Measurements from ENCODE around the gene UQCRHL. TPM values are rescaled to one million over a fixed set of nuclear protein-coding genes. Genes with fewer than 3 reads are reported as not detected.
A peak's percentile ranks its signal among the peaks of the same experiment; 100 is the strongest.
"Not testable (repeated sequence)": the region's sequence is repeated elsewhere in the genome, so short reads cannot be mapped to it uniquely, and the experiment has no call there.

Gene UQCRHL
- total and polyA plus RNA-seq, 2 donors = 4.0 to 9.0 TPM

DNA sequence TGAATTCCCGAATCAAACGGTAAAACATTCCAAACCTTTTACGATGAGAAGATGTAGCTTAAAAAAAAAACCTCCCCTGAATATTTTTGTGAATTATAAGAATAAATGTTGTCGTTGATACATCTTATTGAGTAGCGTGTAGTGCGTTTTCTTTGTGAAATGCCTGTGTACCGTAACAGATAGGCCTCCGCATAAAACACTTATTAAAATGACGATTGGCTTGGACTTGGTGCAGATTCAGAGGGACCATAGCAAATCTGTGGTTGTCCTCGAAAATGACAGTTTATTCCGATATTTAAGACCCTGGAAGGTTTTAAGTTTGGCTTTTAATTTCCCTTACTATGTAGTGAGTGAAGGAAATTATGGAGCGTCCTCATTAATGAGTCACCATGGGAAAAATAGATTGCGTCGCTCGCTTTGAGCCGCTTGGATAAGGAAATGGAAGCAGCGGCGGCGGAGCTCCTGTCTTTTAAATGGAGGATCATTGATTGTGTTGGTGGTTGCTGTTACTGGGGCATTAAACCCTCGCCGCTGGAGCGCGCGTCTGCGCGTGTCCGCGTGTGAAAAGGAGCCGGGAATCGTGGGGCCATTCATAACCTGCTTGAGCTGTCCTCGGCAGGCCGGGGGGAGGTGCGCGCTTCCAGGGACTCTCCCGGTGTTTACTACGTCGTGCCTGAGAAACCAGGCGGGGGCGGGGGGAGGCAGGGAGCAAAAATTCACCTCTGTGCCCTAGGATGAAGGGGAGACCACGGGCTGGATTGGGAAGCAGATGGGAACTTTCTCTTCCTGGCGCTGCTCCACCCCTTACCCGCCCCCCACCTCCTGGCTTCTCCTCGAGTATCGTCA lies 41.7 kb upstream of the UQCRHL start:
- peaks cover 12 to 38% of the 10 kb centered on the region in 2 donors for H3K4me1 ChIP-seq (ENCODE audit: control insufficient read depth in 2 of 2, insufficient read depth in 2 of 2, low read length in 2 of 2)
- peak in 7 of 9 donors; percentile 57 to 84 (median 69) for DNase-seq (ENCODE audit: low read depth in 6 of 9, low spot score in 9 of 9)
- peak overlapping the region; percentile 64 to 75 for H3K4me3 ChIP-seq (ENCODE audit: low read length in 2 of 2)
- no peaks in the 10 kb centered on the region for H3K27me3 ChIP-seq (ENCODE audit: control insufficient read depth in 2 of 2, insufficient read depth in 1 of 2, low read length in 1 of 2)
- under 1% methylated on average over 44 of the region's 44 CpGs for WGBS
- peaks cover 0 to 6% of the 10 kb centered on the region in 2 donors for H3K36me3 ChIP-seq (ENCODE audit: control insufficient read depth in 2 of 2, insufficient read depth in 2 of 2, low read length in 1 of 2)
- H3K9me3 ChIP-seq (ENCODE audit: control insufficient read depth in 2 of 2, insufficient read depth in 1 of 2, low read length in 1 of 2) = no peaks in the 10 kb centered on the region
- peak overlapping the region; percentile 88 to 96 for H3K27ac ChIP-seq (ENCODE audit: low read depth in 1 of 2, low read length in 1 of 2)

DNA sequence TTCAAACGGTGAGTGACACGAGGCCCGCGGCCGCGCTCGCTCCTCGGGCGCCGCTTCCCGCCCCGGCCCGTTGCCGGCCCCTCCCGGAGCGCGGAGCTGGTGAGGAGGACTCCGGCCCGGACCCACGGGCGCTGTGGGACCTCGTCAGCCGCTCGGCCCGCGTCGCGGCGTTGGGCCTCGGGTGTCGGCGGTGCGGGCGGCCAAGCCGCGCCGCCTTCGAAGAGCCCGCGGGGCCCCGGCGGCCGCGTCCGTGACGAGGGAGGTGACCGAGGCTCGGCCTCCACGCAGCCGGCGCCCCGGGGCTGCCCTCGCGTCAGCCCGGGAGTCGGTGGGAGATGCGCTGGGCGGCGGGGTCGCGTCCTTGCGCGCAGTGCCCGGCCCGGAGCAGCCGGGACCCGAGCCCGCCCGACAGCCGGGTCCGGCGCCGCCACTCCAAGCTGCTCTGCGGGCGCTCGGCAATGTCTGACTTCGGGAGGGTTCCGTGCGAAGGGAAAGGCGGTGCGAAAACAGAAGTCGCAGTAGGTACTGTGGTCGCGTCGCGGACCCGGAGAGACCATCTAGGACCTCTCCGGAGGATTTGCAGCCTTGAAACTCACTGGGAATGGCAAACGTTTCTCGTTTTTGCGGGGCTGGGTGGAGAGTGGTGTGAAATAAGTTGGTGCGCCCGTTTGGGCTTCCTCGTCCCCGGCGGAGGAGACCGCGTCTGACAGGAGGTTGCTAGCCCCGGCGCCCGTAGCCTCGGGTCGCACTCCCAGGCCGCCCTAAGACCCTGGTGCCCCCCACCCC lies 40.9 kb upstream of the UQCRHL start:
- peaks cover 12 to 38% of the 10 kb centered on the region in 2 donors for H3K4me1 ChIP-seq (ENCODE audit: control insufficient read depth in 2 of 2, insufficient read depth in 2 of 2, low read length in 2 of 2)
- no peaks in the 10 kb centered on the region for H3K27me3 ChIP-seq (ENCODE audit: control insufficient read depth in 2 of 2, insufficient read depth in 1 of 2, low read length in 1 of 2)
- WGBS = under 1% methylated on average over 104 of the region's 104 CpGs
- peak overlapping the region; percentile 64 to 75 for H3K4me3 ChIP-seq (ENCODE audit: low read length in 2 of 2)
- peaks cover 0 to 4% of the 10 kb centered on the region in 2 donors for H3K36me3 ChIP-seq (ENCODE audit: control insufficient read depth in 2 of 2, insufficient read depth in 2 of 2, low read length in 1 of 2)
- H3K9me3 ChIP-seq (ENCODE audit: control insufficient read depth in 2 of 2, insufficient read depth in 1 of 2, low read length in 1 of 2) = no peaks in the 10 kb centered on the region
- H3K27ac ChIP-seq (ENCODE audit: low read depth in 1 of 2, low read length in 1 of 2) = peak overlapping the region; percentile 88 to 96
- DNase-seq (ENCODE audit: low read depth in 6 of 9, low spot score in 9 of 9) = peak in 5 of 9 donors; percentile 34 to 69 (median 41)

DNA sequence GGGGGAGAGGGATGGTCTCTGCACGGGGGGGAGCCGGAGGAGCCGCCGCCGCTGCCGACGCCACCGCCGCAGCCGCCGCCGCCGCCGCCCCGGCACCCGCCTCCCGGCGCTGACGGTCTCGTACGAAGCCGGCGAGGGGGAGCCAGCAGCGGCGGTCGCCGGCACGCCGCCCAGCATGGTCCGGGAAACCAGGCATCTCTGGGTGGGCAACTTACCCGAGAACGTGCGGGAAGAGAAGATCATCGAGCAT lies 40.4 kb upstream of the UQCRHL start:
- no peaks in the 10 kb centered on the region for H3K9me3 ChIP-seq (ENCODE audit: control insufficient read depth in 2 of 2, insufficient read depth in 1 of 2, low read length in 1 of 2)
- H3K36me3 ChIP-seq (ENCODE audit: control insufficient read depth in 2 of 2, insufficient read depth in 2 of 2, low read length in 1 of 2) = peaks cover 0 to 2% of the 10 kb centered on the region in 2 donors
- peak overlapping the region; percentile 50 to 64 for H3K4me3 ChIP-seq (ENCODE audit: low read length in 2 of 2)
- WGBS = under 1% methylated on average over 34 of the region's 34 CpGs
- H3K27ac ChIP-seq (ENCODE audit: low read depth in 1 of 2, low read length in 1 of 2) = peak overlapping the region; percentile 86 to 96
- H3K4me1 ChIP-seq (ENCODE audit: control insufficient read depth in 2 of 2, insufficient read depth in 2 of 2, low read length in 2 of 2) = peaks cover 12 to 36% of the 10 kb centered on the region in 2 donors
- no peaks in the 10 kb centered on the region for H3K27me3 ChIP-seq (ENCODE audit: control insufficient read depth in 2 of 2, insufficient read depth in 1 of 2, low read length in 1 of 2)
- DNase-seq (ENCODE audit: low read depth in 6 of 9, low spot score in 9 of 9) = peak in 1 of 9 donors; percentile 45

DNA sequence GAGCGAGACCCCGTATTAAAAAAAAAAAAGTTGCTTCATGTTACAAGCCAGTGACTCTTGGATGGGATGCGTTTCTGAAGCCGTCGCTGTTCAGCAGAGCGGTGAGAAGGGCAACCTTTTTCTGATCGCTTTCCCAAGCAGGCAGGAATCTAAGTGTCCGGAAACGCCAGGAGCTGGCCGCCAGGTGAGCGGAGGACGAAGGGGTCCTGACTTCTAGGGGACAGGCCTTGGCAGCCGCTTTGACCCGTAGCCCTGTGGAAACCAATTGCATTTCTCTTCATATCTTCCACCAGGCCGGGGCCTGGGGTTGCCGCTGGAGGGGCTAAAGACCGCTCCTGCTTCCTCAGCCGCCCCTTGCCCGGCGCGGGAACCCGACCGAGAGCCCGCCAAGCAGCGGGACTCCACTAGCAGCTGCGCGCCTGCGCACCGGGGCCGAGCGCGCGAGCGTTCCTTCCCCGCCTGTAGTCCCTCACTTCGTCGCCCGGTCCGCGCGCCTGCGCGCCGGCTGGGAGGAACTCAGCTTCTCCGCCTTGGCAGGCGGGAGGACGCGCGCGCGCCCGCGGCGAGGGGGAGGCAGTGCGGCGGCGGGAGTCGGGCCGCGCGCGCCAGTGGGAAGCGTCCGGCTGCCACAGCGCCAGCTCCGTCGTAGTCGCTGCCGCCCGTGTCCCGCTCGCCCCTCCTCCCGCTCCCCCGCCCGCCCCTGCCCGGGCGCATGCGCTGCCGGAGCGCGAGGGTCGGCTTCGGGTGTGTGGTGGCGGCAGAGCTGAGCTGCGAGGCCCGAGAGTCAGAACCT lies 39.8 kb upstream of the UQCRHL start, which contains the start of gene SPEN:
Gene SPEN (plus strand): TSS at position 608 of the 793 bp plus-strand sequence. CDS start 361 bp downstream, outside the sequence.
- Histone ChIP-seq H3K36me3 (ENCODE audit: control insufficient read depth in 2 of 2, insufficient read depth in 2 of 2, low read length in 1 of 2) (no peaks in the 10 kb centered on the region), H3K4me1 (ENCODE audit: control insufficient read depth in 2 of 2, insufficient read depth in 2 of 2, low read length in 2 of 2) (peaks cover 12 to 34% of the 10 kb centered on the region in 2 donors), H3K4me3 (ENCODE audit: low read length in 2 of 2) (peak within 1 kb of the TSS; percentile 64 to 75), H3K27me3 (ENCODE audit: control insufficient read depth in 2 of 2, insufficient read depth in 1 of 2, low read length in 1 of 2) (no peaks in the 10 kb centered on the region), H3K27ac (ENCODE audit: low read depth in 1 of 2, low read length in 1 of 2) (peak within 1 kb of the TSS; percentile 92 to 98), H3K9me3 (ENCODE audit: control insufficient read depth in 2 of 2, insufficient read depth in 1 of 2, low read length in 1 of 2) (no peaks in the 10 kb centered on the region)
- WGBS = under 1% methylated on average over 86 of the region's 86 CpGs
- DNase-seq (ENCODE audit: low read depth in 6 of 9, low spot score in 9 of 9) = peak; percentile 85 to 99 (median 97)

DNA sequence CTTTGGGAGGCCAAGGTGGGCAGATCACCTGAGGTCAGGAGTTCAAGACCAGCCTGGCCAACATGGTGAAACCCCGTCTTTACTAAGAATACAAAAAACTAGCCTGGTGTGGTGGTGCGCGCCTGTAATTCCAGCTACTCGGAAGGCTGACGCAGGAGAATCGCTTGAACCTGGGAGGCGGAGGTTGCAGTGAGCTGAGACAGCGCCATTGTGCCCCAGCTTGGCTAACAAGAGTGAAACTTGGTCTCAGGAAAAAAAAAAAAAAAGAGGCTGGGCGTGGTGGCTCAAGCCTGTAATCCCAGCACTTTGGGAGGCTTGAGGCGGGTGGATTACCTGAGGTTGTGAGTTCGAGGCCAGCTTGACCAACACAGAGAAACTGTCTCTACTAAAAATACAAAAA lies 38.6 kb upstream of the UQCRHL start:
- not testable (repeated sequence) for H3K4me3 ChIP-seq (ENCODE audit: low read length in 2 of 2); H3K27ac ChIP-seq (ENCODE audit: low read depth in 1 of 2, low read length in 1 of 2)

DNA sequence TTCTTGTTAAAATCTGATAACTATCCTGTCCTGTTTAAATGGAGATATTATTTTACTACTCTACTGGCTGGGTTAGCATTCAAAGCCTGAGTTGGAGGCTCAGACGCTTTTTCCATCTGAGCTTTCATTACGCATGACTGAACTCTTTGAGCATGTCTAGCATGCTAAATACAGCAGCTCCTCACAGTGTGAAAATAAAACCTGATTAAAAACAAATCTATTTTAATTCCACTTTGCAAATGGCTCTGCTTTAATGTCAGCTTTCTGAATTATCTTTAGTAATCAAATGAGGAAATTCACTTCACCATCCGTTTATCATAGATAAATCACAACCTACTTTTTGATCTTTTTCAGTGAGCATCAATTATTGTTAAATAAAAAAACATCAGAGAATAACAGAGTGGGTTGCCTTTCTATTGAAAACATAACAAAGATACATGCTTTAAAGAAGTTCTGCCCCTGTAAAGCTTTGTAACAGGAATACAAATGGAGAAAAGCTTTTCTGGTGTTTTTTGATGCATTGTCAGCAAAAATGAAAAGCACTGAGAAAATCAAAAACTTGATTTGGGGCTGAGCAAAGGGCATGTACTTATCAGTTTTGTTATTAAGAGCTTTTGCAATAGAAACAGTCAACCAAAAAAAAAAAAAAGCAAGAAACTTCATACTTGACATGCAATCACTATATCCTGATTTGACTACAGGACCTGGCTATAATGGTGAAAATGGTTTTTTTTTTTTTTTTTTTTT lies 36.5 kb upstream of the UQCRHL start:
- peak overlapping the region in 1 of 2 donors; percentile 5 for H3K27ac ChIP-seq (ENCODE audit: low read depth in 1 of 2, low read length in 1 of 2)
- WGBS = 61% methylated on average over 3 of the region's 3 CpGs
- DNase-seq (ENCODE audit: low read depth in 6 of 9, low spot score in 9 of 9) = no peak

More for the DNA sequence above, 38.6 kb upstream of the UQCRHL start:
- DNase-seq (ENCODE audit: low read depth in 6 of 9, low spot score in 9 of 9); H3K27me3 ChIP-seq (ENCODE audit: control insufficient read depth in 2 of 2, insufficient read depth in 1 of 2, low read length in 1 of 2); H3K9me3 ChIP-seq (ENCODE audit: control insufficient read depth in 2 of 2, insufficient read depth in 1 of 2, low read length in 1 of 2); H3K36me3 ChIP-seq (ENCODE audit: control insufficient read depth in 2 of 2, insufficient read depth in 2 of 2, low read length in 1 of 2): not testable (repeated sequence)
- H3K4me1 ChIP-seq (ENCODE audit: control insufficient read depth in 2 of 2, insufficient read depth in 2 of 2, low read length in 2 of 2) = peaks cover 12 to 29% of the 10 kb centered on the region in 2 donors
- WGBS = 97% methylated on average over 11 of the region's 11 CpGs

DNA sequence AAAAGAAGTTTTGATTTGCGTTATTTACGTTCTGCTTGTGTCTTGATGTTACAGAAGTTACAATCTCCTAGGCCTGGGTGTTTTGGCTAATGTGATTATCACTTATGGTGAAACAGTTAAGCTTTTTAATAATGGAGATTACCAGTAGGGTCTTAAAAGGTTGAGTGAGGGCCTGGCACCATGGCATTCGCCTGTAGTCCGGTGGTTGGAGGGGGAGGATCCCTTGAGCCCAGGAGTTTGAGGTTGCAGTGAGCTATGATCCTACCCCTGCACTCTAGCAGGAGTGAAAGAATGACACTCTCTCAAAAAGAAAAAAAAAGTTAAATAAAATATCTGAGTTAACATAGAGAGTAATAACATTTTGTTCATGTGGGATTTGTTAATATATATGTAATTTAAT lies 31.3 kb upstream of the UQCRHL start:
- H3K36me3 ChIP-seq (ENCODE audit: control insufficient read depth in 2 of 2, insufficient read depth in 2 of 2, low read length in 1 of 2) = no peaks in the 10 kb centered on the region
- H3K27me3 ChIP-seq (ENCODE audit: control insufficient read depth in 2 of 2, insufficient read depth in 1 of 2, low read length in 1 of 2) = peaks cover 0 to 12% of the 10 kb centered on the region in 2 donors
- no peak overlapping the region for H3K4me3 ChIP-seq (ENCODE audit: low read length in 2 of 2)
- WGBS = 98% methylated on average over 4 of the region's 4 CpGs
- no peak overlapping the region for H3K27ac ChIP-seq (ENCODE audit: low read depth in 1 of 2, low read length in 1 of 2)
- H3K4me1 ChIP-seq (ENCODE audit: control insufficient read depth in 2 of 2, insufficient read depth in 2 of 2, low read length in 2 of 2) = peaks cover 0 to 13% of the 10 kb centered on the region in 2 donors
- DNase-seq (ENCODE audit: low read depth in 6 of 9, low spot score in 9 of 9) = no peak
- H3K9me3 ChIP-seq (ENCODE audit: control insufficient read depth in 2 of 2, insufficient read depth in 1 of 2, low read length in 1 of 2) = peaks cover 0 to 7% of the 10 kb centered on the region in 2 donors

More for the DNA sequence above, 36.5 kb upstream of the UQCRHL start:
- Histone ChIP-seq H3K9me3 (ENCODE audit: control insufficient read depth in 2 of 2, insufficient read depth in 1 of 2, low read length in 1 of 2) (no peaks in the 10 kb centered on the region), H3K4me1 (ENCODE audit: control insufficient read depth in 2 of 2, insufficient read depth in 2 of 2, low read length in 2 of 2) (peaks cover 8 to 19% of the 10 kb centered on the region in 2 donors), H3K27me3 (ENCODE audit: control insufficient read depth in 2 of 2, insufficient read depth in 1 of 2, low read length in 1 of 2) (no peaks in the 10 kb centered on the region), H3K4me3 (ENCODE audit: low read length in 2 of 2) (no peak overlapping the region), H3K36me3 (ENCODE audit: control insufficient read depth in 2 of 2, insufficient read depth in 2 of 2, low read length in 1 of 2) (no peaks in the 10 kb centered on the region)

DNA sequence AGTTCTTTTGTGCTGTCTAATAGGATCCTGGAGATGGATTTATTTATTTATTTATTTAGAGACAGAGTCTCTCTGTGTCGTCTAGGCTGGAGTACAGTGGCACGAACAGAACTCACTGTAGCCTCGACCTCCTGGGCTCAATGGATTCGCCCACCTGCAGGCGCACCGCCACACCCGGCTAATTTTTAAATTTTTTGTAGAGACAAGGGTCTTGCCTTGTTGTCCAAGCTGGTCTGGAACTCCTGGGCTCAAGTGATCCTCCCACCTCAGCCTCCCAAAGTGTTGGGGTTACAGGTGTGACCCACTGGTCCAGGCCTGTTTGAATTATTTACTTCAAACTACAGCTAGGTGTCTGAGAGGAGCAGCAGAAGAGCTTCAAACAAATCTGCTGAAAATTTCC lies 30.5 kb upstream of the UQCRHL start:
- Histone ChIP-seq H3K4me3 (ENCODE audit: low read length in 2 of 2) (no peak overlapping the region), H3K9me3 (ENCODE audit: control insufficient read depth in 2 of 2, insufficient read depth in 1 of 2, low read length in 1 of 2) (peaks cover 0 to 7% of the 10 kb centered on the region in 2 donors), H3K4me1 (ENCODE audit: control insufficient read depth in 2 of 2, insufficient read depth in 2 of 2, low read length in 2 of 2) (peaks cover 7 to 19% of the 10 kb centered on the region in 2 donors), H3K27ac (ENCODE audit: low read depth in 1 of 2, low read length in 1 of 2) (no peak overlapping the region), H3K36me3 (ENCODE audit: control insufficient read depth in 2 of 2, insufficient read depth in 2 of 2, low read length in 1 of 2) (no peaks in the 10 kb centered on the region), H3K27me3 (ENCODE audit: control insufficient read depth in 2 of 2, insufficient read depth in 1 of 2, low read length in 1 of 2) (peaks cover 0 to 12% of the 10 kb centered on the region in 2 donors)
- 96% methylated on average over 7 of the region's 7 CpGs for WGBS
- DNase-seq (ENCODE audit: low read depth in 6 of 9, low spot score in 9 of 9) = no peak

All from thymus (tissue), 11 donors.